GM18498 (cell line): Measurements from ENCODE around the gene ACP6.
"Not testable (repeated sequence)": the region's sequence is repeated elsewhere in the genome, so short reads cannot be mapped to it uniquely, and the experiment has no call there.

Experiments used
- ATAC-seq: cut with Tn5 transposase; IDR thresholded peaks from one replicate; pipeline ENCODE4 v1.9.1; 2021; ENCODE audit warnings: mild to moderate bottlenecking, moderate library complexity; ENCODE audit not compliant: unreplicated experiment

ACP6 gene

DNA sequence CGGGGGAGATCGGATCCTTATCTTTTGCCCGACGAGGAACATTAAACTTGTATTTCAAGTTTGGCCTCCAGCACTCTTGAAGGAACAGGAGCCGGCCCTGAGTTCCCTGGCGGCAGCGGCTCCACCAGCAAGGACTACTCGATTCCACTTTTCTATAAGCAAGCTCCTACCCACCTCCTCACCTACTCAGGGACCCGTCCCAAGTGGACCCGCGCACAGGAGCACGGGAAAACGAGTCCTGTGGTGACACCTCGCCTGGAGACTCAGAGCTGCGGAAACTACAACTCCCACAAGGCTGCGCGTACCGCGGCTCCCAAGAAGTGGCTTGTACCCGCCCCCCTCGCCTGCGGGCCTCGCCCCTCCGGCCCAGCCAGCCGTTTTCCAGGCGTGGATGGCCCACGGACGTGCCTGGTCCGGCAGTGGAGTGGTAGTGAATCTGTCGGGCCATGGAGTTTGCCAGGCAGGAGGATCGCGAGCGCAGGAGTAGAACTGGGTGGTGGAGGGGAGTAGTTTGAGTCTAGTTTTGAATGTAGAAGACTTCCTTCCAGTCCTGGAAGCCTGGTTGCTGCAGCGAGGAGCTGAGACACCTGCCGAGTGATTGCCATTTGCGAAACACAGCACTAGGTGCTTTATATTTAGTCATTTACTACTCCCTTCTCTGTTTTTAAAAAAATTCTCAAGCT is at the start of gene ACP6:
Gene ACP6 (minus strand): TSS at position 206 of the 683 bp plus-strand sequence. CDS start 476 bp downstream, outside the sequence.
- peak; percentile 96 for ATAC-seq

DNA sequence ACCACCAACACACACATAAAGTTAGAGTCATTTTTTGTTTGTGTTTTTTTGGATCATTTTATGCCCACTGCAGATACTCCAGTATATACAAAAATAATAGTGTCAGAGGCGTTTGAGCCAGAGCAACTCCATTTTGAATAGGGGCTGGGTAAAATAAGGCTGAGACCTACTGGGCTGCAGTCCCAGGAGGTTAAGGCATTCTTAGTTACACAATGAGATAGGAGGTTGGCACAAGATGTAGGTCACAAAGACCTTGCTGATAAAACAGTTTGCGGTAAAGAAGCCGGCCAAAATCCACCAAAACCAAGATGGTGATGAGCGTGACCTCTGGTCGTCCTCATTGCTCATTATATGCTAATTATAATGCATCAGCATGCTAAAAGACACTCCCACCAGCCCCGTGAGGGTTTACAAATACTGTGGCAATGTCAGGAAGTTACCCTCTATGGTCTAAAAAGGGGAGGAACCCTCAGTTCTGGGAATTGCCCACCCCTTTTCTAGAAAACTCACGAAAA is 49.4 kb upstream of the ACP6 start:
- ATAC-seq = no peak

DNA sequence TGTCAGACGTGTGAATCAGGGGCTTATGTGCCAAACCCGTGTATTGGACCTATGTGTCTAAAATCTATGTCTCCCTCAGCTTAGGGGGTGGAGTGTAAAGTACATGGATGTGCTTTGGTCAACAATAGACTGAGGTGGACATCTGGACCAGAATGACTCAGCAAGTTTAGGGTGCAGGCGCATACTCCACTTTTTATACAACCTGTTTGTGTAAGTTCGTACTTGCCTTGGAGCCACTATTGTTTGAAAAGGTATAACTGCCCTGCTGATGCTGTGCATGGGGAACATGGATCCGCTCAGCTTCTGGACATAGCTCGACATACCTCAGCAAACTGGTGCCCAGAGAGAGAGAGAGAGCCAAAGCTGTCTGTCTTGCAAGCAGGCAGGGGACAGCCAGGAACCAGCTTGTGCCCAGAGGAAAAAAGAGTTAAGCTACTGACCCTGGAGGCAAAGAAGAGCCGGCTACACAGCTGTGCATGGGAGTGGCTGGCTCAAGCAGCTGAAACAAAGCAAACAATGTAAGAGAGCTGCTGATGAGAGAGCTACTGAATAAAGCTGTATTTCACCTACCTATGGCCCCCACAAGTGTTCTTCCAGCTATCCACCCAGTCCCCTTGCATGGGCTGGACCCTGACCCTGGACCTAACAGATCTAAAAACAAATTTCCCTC is 48.8 kb upstream of the ACP6 start:
- no peak for ATAC-seq

DNA sequence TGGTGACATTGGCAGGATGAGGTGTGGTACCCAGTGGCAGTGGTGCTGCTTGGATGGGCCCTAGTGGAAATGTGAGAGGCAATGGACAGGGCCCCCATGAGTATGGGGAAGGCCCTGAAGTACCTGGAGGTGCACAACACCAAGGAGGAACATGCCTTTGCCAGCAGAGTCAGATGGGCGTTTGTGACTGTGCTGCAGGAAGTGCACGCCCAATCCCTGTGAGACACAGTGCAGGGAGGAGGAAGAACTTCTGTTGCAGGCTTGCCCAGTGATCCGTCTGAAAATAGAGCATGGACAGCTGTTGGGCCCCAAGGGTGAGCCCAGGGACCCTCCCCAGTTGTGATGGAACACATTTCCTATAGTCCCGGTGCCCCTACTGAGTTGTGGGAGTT is 47.4 kb upstream of the ACP6 start:
- no peak for ATAC-seq

DNA sequence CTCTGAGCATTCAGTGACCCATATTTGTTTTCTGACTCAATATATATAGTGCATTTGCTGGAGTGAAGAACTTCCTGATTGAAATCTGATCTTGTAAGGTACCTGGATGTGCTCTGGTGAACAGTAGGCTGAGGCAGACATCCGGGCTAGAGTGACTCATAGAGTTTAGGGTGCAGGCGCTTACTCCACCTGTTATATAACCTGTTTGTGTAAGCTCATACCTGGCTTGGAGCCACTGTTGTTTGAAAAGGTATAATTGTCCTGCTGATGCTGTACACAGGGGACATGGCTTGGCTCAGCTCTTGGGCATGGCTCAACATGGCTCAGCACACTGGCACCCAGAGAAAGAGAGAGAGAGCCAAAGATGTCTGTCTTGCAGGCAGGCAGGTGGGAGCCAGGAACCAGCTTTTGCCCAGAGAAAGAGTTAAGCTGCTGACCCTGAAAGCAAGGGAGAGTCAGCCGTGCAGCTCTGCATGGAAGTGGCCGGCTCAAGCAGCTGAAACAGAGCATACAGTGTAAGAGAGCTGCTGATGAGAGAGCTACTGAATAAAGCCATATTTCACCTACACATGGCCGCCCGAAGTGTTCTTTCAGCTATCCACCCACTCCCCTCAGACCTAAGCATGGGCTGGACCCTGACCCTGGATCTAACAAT is 46.9 kb upstream of the ACP6 start:
- ATAC-seq = no peak

DNA sequence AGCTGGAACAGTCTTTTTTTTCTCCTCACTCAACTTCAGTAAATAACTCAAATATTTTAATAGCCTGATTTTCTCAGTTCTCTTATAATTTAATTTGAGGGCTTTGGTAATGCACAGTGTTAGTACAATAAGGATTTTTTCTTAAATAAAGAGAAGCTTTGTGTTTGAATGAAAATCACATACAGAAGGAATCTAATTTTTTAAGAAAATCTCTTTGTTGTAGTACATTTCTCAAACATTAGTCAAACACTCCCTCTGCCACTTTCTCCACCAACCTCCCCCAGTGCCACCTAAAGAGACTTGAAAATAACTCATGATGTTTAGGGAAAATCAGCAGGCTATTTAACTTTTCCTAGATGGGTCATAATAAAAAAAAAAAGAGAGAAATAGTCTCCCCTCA is 42.3 kb upstream of the ACP6 start:
- ATAC-seq = no peak

DNA sequence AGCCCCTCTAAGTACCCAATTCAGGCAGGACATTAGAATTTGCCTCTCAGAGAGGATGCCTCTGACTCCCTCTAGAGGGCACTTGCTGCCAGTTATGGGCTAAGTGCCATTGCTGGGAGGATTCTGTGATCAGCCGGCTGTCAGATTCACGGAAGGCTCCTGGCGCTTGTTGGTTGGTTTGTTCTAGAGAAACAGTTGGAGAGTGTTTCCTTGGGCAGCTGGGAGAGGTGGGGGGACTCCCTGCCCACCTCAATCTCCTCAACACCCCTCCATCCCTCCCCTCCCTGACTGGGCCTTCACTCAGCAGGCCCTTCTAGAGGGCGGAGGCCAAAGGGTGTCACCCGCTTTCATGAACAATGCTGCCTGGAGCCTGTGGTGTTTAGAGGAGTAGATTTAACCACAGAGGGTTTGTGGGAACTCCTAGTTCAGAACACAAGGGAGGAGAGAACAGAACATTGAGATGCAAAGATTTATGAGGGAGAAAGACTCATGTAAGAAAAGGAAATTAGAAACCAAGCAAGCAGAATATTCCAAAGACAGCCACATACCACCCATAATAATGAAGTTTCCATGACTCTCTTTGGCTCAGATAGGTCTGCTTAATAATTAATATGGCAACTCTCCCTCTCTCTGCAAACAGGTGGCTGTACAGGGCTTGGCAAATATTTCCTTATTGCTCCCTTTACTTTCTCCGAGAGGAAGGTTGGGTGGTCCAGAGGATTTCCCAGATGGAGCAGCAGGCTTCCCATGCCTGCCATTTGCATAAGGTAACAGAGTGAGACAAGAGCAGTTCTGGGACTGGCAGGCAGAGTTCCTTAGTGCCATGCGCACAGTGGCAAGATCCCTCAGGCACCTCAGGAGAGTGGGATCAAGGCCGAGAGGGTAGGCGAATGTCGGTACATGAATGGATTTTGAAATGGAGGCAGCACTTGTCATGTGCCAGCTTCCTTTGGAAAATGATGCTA is 30.0 kb upstream of the ACP6 start:
- ATAC-seq = peak; percentile 61

DNA sequence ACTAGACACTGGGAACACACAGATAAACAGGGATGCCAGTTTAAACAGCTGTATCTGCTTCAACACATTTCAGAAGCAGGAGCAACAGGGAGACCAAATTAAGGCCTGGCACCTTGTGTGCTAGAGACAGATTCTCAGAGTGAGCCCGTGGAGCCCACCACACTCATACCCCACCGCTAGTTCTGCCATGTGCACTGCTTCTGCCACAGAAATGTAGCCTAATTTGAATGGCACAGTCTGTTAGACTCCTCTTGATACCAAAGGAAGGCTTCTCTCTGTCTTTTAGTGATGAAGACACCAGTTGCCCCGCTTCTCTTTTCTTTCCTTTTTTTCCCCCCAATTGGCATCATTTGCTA is 29.3 kb upstream of the ACP6 start:
- no peak for ATAC-seq

DNA sequence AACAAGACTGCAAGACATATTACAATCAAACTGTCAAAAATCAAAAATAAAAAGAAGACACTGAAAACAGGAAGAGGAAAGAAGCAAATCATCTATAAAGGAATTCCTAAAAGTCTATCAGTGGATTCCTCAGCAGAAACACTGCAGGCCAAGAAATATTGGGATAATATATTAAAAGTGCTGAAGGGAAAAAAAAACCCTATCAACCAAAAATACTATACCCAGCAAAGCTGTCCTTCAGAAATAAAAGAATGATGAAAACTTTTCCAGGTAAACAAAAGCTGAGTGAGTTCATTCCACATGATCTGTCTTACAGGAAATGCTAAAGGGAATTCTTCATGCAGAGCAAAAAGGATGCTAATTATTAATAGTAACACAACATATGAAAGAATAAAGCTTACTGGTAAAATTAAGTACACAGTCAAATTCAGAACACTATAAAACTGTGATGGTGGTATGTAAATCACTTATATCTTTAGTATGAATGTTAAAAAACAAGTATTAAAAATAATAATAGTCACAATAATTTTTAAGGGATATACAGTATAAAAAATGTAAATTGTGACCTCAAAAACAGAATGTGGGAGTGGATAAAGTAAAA is 12.9 kb upstream of the ACP6 start:
- ATAC-seq = no peak

DNA sequence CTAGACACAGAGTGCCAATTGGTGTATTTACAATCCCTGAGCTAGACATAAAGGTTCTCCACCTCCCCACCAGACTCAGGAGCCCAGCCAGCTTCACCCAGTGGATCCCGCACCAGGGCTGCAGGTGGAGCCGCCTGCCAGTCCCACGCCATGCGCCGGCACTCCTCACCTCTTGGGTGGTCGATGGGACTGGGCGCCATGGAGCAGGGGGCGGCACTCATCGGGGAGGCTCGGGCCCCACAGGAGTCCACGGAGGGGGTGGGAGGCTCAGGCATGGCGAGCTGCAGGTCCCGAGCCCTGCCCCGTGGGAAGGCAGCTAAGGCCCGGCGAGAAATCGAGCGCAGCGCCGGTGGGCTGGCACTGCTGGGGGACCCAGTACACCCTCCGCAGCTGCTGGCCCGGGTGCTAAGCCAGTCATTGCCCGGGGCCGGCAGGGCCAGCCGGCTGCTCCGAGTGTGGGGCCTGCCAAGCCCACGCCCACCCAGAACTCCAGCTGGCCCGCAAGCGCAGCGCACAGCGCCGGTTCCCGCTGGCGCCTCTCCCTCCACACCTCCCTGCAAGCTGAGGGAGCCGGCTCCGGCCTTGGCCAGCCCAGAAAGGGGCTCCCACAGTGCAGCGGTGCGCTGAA is 10.4 kb upstream of the ACP6 start:
- ATAC-seq = not testable (repeated sequence)

DNA sequence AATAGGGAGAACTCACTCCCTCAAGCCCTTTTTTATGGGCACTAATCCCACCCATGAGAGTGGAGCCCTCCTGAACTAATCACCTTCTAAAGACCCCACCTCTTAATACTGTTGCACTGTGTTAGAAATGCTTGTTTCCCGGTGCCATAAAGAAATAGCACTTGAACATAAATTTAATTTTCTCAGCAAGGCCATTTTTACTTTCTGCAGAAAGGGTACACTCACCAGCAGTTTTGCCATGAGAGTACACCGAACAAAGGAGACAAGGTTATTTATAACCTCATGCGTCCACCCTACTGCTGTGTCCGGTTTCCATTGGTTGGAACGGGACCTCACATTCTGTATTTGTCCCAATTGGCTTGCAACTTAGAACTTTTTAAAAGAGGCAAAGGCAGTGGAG is 7.4 kb upstream of the ACP6 start:
- not testable (repeated sequence) for ATAC-seq

DNA sequence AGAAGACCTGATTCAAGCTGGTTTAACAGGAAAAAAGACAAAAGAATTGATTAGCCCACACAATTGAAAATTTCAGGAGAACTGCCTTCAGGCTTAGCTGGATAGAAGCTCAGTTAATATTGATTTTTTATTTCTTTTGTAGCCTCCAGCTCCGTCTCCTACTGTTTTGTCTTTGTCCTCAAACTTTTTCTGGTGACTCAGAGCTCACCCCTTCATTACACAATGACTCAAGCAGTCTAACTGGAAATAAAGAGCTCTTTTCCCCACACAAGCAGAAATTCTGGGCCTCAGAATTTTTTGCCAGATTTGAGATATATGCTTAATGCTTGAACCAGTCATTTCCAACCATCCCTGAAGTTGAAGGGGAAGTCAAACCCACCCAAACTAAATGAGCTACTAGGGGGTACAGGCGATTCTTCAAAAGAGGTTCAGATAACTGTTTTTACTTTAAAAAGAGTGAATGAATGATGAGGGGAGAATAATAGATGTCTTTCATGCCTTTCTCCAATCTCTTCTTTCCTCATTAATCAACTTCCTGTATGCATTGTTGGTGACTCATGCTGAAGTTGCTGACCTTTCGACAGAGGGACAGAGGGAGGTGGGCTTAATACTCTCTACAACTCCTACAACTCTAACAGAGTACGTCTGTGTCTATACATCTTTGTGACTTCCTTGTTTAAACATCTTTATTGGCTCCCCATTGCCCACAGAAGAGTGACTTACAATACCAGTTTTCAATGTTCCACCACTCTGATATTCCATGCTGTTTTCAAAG is 6.2 kb upstream of the ACP6 start:
- ATAC-seq = no peak

DNA sequence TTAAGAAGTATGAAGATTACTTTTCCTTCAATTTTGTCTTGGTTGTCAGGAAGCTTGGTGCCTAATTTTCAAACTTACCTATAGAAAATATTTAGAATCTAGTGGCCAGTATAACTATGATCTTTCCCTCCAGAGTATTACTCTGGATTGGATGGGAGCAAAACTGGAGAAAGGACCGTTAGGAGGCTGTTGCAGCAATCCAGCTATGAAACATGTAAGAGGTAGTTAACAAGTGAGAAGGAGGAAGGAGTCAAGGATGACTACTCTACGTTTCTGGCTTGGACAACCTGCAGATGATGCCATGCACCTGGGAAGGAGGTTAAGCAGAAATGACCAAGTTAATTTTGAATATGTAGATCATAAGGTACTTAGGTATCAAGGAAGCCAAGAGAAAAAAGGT is 3.5 kb upstream of the ACP6 start:
- ATAC-seq = no peak

DNA sequence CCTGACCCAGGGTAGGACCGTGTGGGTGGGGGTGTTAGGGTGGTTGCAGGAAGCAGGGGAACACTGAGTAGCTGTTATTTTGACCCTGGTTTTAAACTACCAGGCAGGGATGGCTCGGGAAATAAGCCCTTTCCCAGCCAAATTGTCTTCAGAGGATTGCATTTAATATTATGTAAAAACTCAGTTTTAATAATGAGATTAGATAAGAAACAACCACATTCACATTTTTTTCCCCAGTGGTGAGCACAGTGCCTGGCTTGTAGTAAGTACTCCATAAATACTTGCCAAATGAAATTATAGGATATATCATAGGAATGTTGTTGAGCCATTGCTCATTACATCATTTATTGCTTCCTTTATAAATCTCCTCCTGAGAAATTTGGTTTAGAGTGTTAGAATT is 3.1 kb upstream of the ACP6 start:
- ATAC-seq = no peak

DNA sequence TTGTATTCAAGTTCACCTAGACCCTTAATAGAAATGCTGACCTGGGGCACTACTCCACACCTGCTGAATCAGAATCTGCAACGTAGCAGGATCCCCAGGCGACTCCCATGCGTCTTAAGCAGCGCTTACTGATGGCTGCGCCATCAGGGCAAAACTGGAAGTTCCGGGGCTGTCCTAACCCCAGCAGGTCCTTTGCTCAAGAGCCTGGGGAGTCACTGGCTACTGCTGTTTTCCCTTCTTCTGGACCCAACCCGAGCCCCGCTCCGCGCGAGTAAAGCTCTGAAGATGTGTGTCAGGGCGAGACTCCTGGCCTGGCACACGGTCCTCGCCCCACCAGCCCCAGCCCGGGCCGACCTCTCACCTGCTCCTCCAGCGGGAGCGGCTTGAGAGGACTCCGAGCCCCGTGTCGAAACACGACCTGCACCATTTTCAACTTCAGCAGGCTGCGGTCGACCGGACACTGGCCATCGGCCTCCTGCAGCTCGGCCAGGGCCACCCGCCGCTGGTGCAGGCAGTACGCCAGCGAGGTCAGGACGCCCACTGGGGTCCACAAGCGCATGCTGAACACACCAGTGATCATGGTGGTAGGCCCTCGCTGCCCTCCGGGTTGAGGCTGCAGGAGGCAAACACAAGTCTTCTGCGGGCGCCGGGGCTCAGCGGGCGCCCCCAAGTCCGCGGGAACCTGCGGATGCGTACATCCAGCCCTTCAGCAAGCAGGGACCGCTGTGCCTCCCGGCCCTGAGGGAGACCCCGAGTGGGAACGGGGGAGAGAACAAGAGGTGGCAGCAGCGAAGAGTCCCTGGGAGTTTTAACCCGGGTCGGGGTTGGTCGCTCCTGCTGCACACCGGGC is 630 bp downstream of the ACP6 start:
- ATAC-seq = peak; percentile 41

DNA sequence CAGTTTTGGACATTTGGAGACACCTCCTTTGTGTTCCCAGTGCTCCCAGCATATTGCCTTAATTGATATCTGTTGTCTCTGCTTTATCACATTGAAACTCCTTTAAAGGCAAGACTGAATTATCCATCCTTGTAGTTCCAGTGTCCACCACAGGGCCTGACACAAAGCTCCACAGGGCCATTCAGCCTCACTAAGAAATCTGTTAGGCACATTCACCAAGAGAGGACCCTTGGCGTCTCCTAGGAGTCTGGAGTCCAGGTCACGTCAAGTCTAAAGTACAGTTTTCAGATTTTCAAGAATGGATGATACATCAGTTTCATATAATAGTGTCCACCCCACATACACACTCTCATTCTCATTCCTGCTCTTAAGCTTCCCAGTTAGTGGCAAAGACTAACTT is 4.8 kb downstream of the ACP6 start:
- ATAC-seq = no peak

DNA sequence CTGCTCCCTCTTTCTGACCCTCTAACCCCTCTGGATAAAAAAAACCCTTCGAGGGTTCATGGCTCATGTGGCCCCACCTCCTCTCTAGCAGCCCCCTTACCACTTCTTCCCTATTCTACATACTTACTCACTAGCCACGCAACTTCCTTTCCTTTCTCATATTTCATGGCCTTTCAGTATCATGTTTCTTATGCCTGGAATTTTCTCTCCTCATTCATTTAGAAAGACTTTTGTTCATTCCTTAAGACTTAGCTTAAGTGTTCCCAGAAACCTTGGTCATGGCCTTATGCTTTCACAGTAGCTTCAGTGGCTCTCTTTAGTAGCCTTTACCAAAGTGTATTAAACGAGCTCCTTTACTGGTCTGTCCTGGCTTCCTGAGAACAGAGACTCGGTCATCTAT is 6.1 kb downstream of the ACP6 start:
- no peak for ATAC-seq

DNA sequence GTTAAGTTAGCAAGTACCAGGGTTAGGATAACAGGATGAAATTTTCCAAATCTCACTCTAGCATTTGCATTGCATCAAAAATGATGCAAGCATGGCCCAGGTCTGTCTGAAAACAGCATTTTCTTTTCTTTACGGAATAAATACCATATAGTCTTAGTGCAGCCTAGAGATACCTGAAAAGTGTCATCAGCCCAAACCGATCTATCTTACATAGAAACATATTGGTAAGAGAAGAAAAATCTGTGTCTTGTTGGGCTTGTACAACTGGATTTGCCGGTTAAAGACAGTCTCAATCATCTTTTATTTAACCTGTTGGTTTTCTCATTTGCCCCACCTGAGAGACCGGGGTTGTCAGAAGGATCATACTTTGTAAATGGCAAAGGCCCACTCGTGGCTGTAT is 15.8 kb downstream of the ACP6 start:
- no peak for ATAC-seq
